ENCODE data around the gene ROR2.
A peak's percentile ranks its signal among the peaks of the same experiment; 100 is the strongest.

Gene ROR2

GRCh38 chr9:91720751-91721705 is 229.0 kb downstream of the ROR2 start:
- no peak for DNase-seq (ENCODE audit: low read depth, low spot score)

- DNase-seq (ENCODE audit: low read depth, low spot score), result no peak
These were observed 229.7 kb downstream of the ROR2 start for GRCh38 chr9:91720313-91720712.

- no peak for DNase-seq (ENCODE audit: low read depth, low spot score)
These were observed 232.0 kb downstream of the ROR2 start for GRCh38 chr9:91718071-91718470.

DNA sequence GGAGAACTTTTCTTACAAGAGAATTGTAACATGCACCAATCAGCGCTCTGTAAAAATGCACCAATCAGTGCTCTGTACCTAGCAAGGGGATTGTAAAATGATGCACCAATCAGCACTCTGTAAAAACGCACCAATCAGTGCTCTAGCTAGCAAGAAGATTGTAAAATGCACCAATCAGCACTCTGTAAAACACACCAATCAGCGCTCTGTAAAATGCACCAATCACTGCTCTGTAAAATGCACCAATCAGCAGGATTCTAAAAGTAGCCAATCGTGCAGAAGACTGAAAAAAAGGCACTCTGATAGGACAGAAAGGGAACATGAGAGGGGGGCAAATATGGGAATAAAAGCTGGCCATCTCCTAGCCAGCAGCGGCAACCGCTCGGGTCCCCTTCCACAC is 233.2 kb downstream of the ROR2 start:
- DNase-seq (ENCODE audit: low read depth, low spot score), result no peak

DNA sequence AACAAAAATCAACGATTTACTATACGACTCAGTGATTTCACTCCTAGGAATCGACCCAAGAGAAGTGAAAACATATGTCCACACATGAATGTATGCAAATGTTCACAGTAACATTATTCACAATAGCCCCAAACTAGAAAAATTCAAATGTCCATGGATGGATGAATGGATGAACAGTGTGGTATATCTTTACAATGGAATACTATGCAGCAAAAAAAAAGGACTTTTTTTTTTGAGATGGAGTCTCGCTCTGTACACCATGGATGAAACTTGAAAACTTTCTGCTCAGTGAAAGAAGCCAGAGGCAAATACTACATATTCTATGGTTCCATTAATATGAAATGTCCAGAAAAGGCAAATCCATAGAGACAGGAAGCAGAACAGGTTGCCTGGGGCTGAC is 233.8 kb downstream of the ROR2 start:
- DNase-seq (ENCODE audit: low read depth, low spot score), result no peak

- no peak for DNase-seq (ENCODE audit: low read depth, low spot score)
These were observed 235.0 kb downstream of the ROR2 start for GRCh38 chr9:91714874-91715615.

DNA sequence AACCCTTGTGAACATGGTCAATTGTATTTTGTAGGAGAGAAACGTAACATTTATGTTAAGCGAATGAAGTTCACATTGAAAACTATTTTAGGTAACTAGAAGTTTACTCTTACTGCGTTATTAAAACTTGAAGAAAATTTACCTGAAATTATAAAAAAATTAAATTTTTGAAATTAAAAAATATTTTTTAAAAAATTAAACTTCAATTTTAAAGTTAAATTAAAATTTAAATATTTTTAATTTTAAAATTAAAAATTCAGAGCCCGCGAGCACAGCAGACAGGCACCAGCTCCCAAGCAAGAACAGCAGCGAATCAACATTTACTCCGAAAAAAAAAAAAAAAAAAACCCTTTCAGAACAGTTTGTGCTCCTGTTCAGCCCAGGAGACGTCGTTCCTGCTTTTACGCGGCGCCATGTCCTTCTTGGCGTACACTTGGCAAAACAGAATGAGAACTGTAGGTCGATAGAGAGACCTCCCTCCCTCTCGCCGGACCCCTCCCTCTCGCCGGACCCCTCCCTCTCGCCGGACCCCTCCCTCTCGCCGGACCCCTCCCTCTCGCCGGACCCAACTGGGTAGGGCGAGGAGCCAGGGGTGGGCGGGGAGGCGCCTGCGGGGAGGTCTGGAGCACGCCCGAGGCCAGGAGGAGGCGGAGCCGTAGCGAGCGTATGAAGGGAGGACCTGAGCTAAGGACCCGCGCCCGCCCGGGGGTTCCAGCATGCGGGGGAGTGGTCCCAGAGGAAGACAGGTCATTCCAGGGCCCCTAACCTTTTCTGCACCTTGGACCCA is 235.8 kb downstream of the ROR2 start:
- peak; percentile 24 for DNase-seq (ENCODE audit: low read depth, low spot score)

GRCh38 chr9:91712811-91713210 is 237.2 kb downstream of the ROR2 start:
- no peak for DNase-seq (ENCODE audit: low read depth, low spot score)

DNA sequence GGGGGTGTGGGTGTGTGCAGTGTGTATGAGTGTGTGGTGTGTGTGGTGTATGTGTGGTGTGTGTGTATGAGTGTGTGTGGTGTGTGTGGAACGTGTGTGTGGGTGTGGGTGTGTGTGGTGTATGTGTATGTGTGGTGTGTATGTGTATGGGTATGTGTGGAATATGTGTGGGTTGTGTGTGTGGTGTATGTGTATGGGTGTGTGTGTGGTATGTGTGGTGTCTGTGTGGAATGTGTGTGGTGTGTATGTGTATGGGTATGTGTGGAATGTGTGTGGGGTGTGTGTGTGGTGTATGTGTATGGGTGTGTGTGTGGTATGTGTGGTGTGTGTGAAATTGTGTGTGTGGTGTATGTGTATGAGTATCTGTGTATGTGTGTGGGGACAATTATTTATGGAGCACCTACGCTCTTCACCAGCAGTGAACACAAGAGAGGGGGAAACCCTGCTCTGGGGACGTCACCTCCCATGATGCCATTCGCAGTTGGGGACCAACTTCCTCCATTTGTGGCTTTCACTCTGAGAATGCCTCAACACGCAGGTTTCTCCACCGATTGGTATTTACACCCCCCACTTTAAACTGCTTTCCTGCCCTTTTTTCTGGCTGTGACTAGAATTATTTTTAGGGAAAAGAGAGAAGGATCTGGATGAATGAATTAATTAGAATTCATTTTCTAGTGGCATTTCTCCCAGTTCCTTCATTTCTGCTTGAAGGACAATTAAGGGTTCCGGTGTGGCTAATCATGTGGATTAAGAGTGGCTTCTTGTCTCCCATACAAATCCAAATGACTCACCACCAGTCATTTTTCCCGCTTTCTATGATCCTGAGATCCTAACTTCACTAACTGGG is 238.1 kb downstream of the ROR2 start:
- no peak for DNase-seq (ENCODE audit: low read depth, low spot score)

DNA sequence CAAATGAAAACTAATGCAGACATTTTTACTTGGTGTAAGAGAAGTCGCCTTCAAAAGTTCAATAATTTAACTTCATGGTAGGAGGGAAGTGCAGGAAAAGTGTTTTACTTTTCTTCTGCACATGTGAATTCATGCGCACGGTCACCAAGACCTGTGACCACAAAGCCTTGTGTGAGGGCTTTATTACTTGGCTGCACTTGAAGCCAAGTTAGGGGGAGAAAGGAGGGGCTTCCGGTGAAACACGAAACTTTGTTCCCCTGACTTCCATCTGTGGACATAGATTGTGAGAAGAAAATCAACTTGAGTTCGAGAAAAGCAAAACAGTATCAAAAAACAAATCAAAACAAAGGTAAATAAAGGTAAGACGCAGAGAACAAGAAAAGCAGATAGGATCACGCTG is 239.9 kb downstream of the ROR2 start:
- no peak for DNase-seq (ENCODE audit: low read depth, low spot score)

DNA sequence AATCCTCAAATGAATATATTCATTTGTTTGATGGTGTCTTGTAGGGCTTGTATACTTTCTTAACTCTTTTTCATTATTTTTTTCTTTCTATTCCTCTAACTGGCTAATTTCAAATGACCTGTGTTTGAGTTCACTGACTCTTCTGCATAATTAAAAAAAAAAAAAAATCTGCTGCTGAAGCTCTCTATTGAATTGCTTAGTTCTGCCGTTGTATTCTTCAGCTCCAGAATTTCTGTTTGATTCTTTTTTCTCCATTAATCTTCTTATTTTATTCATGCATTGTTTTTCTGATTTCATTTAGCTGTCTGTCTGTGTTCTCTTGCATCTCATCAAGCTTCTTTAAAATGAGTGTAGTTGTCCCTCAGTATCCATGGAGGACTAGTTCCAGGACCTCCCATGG is 244.6 kb downstream of the ROR2 start:
- DNase-seq (ENCODE audit: low read depth, low spot score), result no peak

GRCh38 chr9:91700475-91700874 is 249.6 kb downstream of the ROR2 start:
- no peak for DNase-seq (ENCODE audit: low read depth, low spot score)

- no peak for DNase-seq (ENCODE audit: low read depth, low spot score)
These were observed 251.8 kb downstream of the ROR2 start for GRCh38 chr9:91698266-91698665.

GRCh38 chr9:91697201-91697600 is 252.8 kb downstream of the ROR2 start:
- no peak for DNase-seq (ENCODE audit: low read depth, low spot score)

GRCh38 chr9:91694081-91694870 is 255.8 kb downstream of the ROR2 start:
- DNase-seq (ENCODE audit: low read depth, low spot score), result no peak

GRCh38 chr9:91693226-91693625 is 256.8 kb downstream of the ROR2 start:
- DNase-seq (ENCODE audit: low read depth, low spot score), result no peak

DNA sequence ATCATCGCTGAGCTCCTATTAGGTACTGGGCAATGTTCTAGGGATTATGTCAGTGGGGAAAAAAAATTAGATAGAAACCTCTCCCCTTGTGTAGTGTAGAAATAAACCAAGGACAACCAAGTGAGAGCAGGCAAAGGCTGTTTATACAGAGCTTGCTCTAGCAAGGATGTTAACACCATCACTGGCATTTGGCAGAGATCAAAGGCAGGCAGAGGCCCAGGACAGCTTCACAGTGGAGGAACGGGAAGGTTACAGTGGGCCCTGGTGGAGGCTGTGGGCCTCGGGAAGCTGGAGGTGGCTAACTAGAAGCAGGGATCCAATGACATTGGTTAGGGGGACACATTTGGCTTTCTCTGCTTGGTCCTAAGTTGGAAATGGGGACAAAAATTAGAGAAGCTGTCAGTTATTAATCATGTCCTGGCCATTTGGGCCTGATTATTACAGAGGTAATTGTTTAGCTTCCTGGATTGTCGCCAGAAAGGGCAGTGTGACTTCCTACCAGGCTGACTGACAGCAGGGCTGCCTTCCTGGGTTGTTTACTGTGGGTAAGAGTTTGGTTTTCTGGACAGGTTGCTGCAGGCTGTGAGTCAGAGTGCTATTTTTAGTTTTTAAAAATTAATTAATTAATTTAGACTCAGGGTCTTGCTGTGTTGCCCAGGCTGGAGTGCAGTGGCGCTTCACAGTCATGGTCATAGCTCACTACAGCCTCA is 259.3 kb downstream of the ROR2 start:
- DNase-seq (ENCODE audit: low read depth, low spot score), result no peak

GRCh38 chr9:91689006-91689405 is 261.0 kb downstream of the ROR2 start:
- no peak for DNase-seq (ENCODE audit: low read depth, low spot score)

GRCh38 chr9:91683269-91683668 is 266.8 kb downstream of the ROR2 start:
- no peak for DNase-seq (ENCODE audit: low read depth, low spot score)

DNA sequence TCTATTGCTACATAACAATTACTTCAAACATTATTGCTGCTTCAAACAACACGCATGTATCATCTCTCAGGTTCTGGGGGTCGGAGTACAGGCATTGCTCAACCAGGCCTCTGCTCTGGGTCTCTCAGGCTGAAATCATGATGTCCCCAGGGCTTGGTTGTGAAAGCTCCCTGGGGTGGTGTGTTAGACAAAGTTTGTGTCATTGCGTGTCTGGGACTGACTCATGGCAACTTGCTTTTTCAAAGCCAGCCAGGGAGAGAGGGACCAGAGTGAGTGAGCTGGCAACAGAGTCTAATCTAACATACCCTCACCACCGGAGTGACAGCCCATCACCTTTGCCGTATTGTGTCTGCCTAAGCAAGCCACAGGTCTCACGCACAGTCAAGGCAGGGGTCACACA is 267.2 kb downstream of the ROR2 start:
- DNase-seq (ENCODE audit: low read depth, low spot score), result no peak
